GM12878 (cell line): ENCODE data around the gene EXPH5. TPM values are rescaled to one million over a fixed set of nuclear protein-coding genes. Genes with fewer than 3 reads are reported as not detected.

Source experiments
- ATAC-seq: fragments of 200-7000 bp; cut with Tn5 transposase; 3 replicates; pipeline ENCODE4 v1.9.1; 2020; ENCODE audit warnings: mild to moderate bottlenecking, moderate library complexity
- BruUV-seq: library from RNA; stranded (reverse); fragments of 400-500 nt; replicated peaks from 2 replicates; lab custom pipeline; 2021; lab: Mats Ljungman, UMichigan
- CTCF ChIA-PET: fragments of 300-600 bp; sonication (Branson Sonifier 250); formaldehyde crosslinking; extraction: SDS; loops from one replicate; lab custom pipeline; 2021; ENCODE audit warnings: inconsistent platforms; lab: Yijun Ruan, JAX
- POLR2A ChIA-PET: fragments of 350-600 bp; formaldehyde crosslinking; extraction: SDS; loops from one replicate; lab custom pipeline; 2021; ENCODE audit warnings: inconsistent platforms; lab: Charles Lee
- RAD21 ChIA-PET: fragments of 300-600 bp; sonication (Branson Sonifier 250); formaldehyde crosslinking; loops from one replicate; lab custom pipeline; 2023; ENCODE audit warnings: antibody characterized with exemption; ENCODE audit not compliant: unreplicated experiment; lab: Charles Lee
- SMC1A ChIA-PET: fragments of 300-600 bp; sonication (Branson Sonifier 250); formaldehyde crosslinking; loops from one replicate; lab custom pipeline; 2023; ENCODE audit not compliant: unreplicated experiment, uncharacterized antibody; lab: Charles Lee
- DNase-seq: peaks from one replicate; pipeline ENCODE4 v3.0.0-alpha.2; 2011; ENCODE audit warnings: low read depth, low spot score
- FAIRE-seq: peaks from 3 replicates; lab custom pipeline; 2011; peaks lifted over from hg19 to GRCh38; lab: Jason Lieb, UNC
- H2AFZ ChIP-seq: 2 replicates; pipeline ENCODE4 v1.6.0; 2011; ENCODE audit warnings: low read depth, low read length, control low read depth; ENCODE audit not compliant: control insufficient read depth
- H3K27ac ChIP-seq: 2 replicates; pipeline ENCODE4 v1.5.1; 2011; ENCODE audit warnings: control low read depth; ENCODE audit not compliant: control insufficient read depth, insufficient read depth
- H3K27me3 ChIP-seq, 2 experiments: replicated peaks in 1 of 2; 2 replicates each; pipeline versions ENCODE4 v1.6.0 to v1.6.1; 2011; ENCODE audit warnings: low read length in 1 of 2; ENCODE audit not compliant: control insufficient read depth in 2 of 2, insufficient read depth in 2 of 2
- H3K36me3 ChIP-seq, 2 experiments: 2 replicates each; pipeline ENCODE4 v1.5.1; 2011; ENCODE audit warnings: low read length in 1 of 2; ENCODE audit not compliant: control insufficient read depth in 2 of 2, insufficient read depth in 2 of 2
- H3K4me1 ChIP-seq: 2 replicates; pipeline ENCODE4 v1.6.1; 2011; ENCODE audit warnings: mild to moderate bottlenecking, low read length, moderate library complexity, mixed read lengths; ENCODE audit not compliant: control insufficient read depth, insufficient read depth
- H3K4me2 ChIP-seq: 2 replicates; pipeline ENCODE4 v1.6.0; 2011; ENCODE audit warnings: control low read depth; ENCODE audit not compliant: control insufficient read depth, insufficient read depth
- H3K4me3 ChIP-seq: fragments of 200-600 bp; sonication (generic); 2 replicates; pipeline ENCODE4 v1.5.1; 2016
- H3K79me2 ChIP-seq: 2 replicates; pipeline ENCODE4 v1.6.0; 2011; ENCODE audit warnings: low read length; ENCODE audit not compliant: control insufficient read depth, insufficient read depth
- H3K9ac ChIP-seq: 2 replicates; pipeline ENCODE4 v1.8.0; 2011; ENCODE audit warnings: low read length, control low read depth, mixed read lengths; ENCODE audit not compliant: control insufficient read depth, insufficient read depth
- H3K9me3 ChIP-seq: replicated peaks from 3 replicates; pipeline ENCODE4 v1.5.1; 2011; ENCODE audit warnings: mild to moderate bottlenecking, low read length; ENCODE audit not compliant: control insufficient read depth, insufficient read depth
- H4K20me1 ChIP-seq: 2 replicates; pipeline ENCODE4 v1.6.0; 2011; ENCODE audit not compliant: control insufficient read depth, insufficient read depth
- ATF3 ChIP-seq: IDR thresholded peaks from 2 replicates; pipeline ENCODE4 v1.6.1; 2011; ENCODE audit warnings: low read depth, mild to moderate bottlenecking, low read length, moderate library complexity, borderline replicate concordance; ENCODE audit errors: extremely low read depth
- CEBPZ ChIP-seq: fragments of 150-350 bp; IDR thresholded peaks from 2 replicates; pipeline ENCODE4 v1.6.1; 2016; ENCODE audit warnings: low read depth, low read length
- CREM ChIP-seq: IDR thresholded peaks from 2 replicates; pipeline ENCODE4 v1.6.1; 2014; ENCODE audit warnings: antibody characterized with exemption, low read depth
- FOXK2 ChIP-seq: fragments of 450-650 bp; IDR thresholded peaks from 2 replicates; pipeline ENCODE4 v1.6.1; 2017; ENCODE audit warnings: mild to moderate bottlenecking, moderate library complexity
- FOXM1 ChIP-seq: IDR thresholded peaks from 2 replicates; pipeline ENCODE4 v1.6.1; 2012; ENCODE audit warnings: low read depth, mild to moderate bottlenecking, inconsistent platforms, low read length, moderate library complexity
- MTA2 ChIP-seq: fragments of 450-650 bp; IDR thresholded peaks from 2 replicates; pipeline ENCODE4 v1.6.1; 2016; ENCODE audit warnings: low read depth, mild to moderate bottlenecking, moderate library complexity
- NFYB ChIP-seq: IDR thresholded peaks from 2 replicates; pipeline ENCODE4 v1.6.1; 2011; ENCODE audit warnings: low read depth, mild to moderate bottlenecking, low read length, improper control_type of control experiment, moderate library complexity; ENCODE audit not compliant: insufficient read depth
- PKNOX1 ChIP-seq: fragments of 450-650 bp; IDR thresholded peaks from 2 replicates; pipeline ENCODE4 v1.6.1; 2016; ENCODE audit warnings: mild to moderate bottlenecking
- POLR2AphosphoS5 ChIP-seq: IDR thresholded peaks from 2 replicates; pipeline ENCODE4 v1.6.1; 2011; ENCODE audit warnings: mild to moderate bottlenecking, low read length, inconsistent platforms
- SMAD5 ChIP-seq: IDR thresholded peaks from 2 replicates; pipeline ENCODE4 v1.6.1; 2016; ENCODE audit warnings: antibody characterized with exemption, low read depth
- SMC3 ChIP-seq: IDR thresholded peaks from 2 replicates; pipeline ENCODE4 v1.6.1; 2011; ENCODE audit warnings: low read length, improper control_type of control experiment, borderline replicate concordance
- TCF12 ChIP-seq: IDR thresholded peaks from 2 replicates; pipeline ENCODE4 v1.6.1; 2011; ENCODE audit warnings: low read depth, mild to moderate bottlenecking, low read length
- ZNF274 ChIP-seq: IDR thresholded peaks from one replicate; pipeline ENCODE4 v1.8.0; 2011; ENCODE audit not compliant: insufficient read length, insufficient read depth
- WGBS: methylation state at CpG from one replicate; pipeline ENCODE4 v1.1.6; 2016; ENCODE audit warnings: low lambda C conversion rate; ENCODE audit not compliant: insufficient replicate concordance, insufficient coverage; ENCODE audit errors: missing lambda C conversion rate; 5-methylcytosine and 5-hydroxymethylcytosine counted together
- in situ Hi-C: fragments of 300-500 bp; cut with MboI; formaldehyde crosslinking; loops from 9 replicates; pipeline ENCODE4 v1.14.3; 2018; ENCODE audit warnings: mixed read lengths
- intact Hi-C: fragments of 100-400 bp; cut with micrococcal nuclease; formaldehyde crosslinking; loops from one replicate; pipeline ENCODE4 v1.14.2; 2022; ENCODE audit not compliant: unreplicated experiment
- polyA plus RNA-seq, 11 experiments: library from polyadenylated mRNA; depleted of rRNA in 4 of 11; unstranded in 6 of 11; stranded (reverse) in 5 of 11; fragments of >200 nt; fragmentation: Nextera tagmentation in 4 of 11; fragmentation: Illumina TruSeq in 1 of 11; extraction: Ambion mirVana in 4 of 11; extraction: Trizol in 1 of 11; gene quantifications; 1 replicate in 1 of 11; 2 replicates in 10 of 11; pipeline versions ENCODE4 v1.2.1 to v1.2.3, GENCODE V29; 2011 to 2016; ENCODE audit warnings: inconsistent platforms in 2 of 11, missing spikeins in 2 of 11, low read depth in 1 of 11
- total RNA-seq, 4 experiments: library from RNA; depleted of rRNA in 3 of 4; stranded (reverse); fragments of >200 nt in 3 of 4; fragmentation: Illumina TruSeq in 1 of 4; extraction: Trizol in 1 of 4; gene quantifications; 2 replicates each; pipeline versions ENCODE4 v1.2.1 to v1.2.3, GENCODE V29; 2013 to 2021

The EXPH5 gene
- total and polyA plus RNA-seq, 10 of the 15 experiments (the other 5 are each of a cell fraction or from before 2014, with no cell fraction given), result 0.69 to 11.1 (median 4.3) TPM

GRCh38 chr11:108556019-108556418 lies 37.5 kb downstream of the EXPH5 start:
- no TSS peak for BruUV-seq
- Histone ChIP-seq H4K20me1 (no peaks in the 10 kb centered on the region; the same call in 1 of the 2 replicates), H3K4me1 (peaks cover 11% of the 10 kb centered on the region), H3K9ac (no peak overlapping the region), H3K27me3 (no peaks in the 10 kb centered on the region), H2AFZ (no peak overlapping the region), H3K4me3 (no peak overlapping the region)
- RAD21 ChIA-PET, result interaction anchor here (6.1 kb wide), 1 partner anchor 34 kb away, joined by 38 read pairs; no protein-coding TSS in a partner anchor
- POLR2A ChIA-PET, result interaction anchor here (1.9 kb wide), 2 partner anchors 18 to 65 kb away, joined by 4 to 5 read pairs; no protein-coding TSS in a partner anchor
- intact Hi-C loops, result no loop called here
- in situ Hi-C loops, result no loop called here
- ATAC-seq (no peak), FAIRE-seq (no peak)
- SMC1A ChIA-PET, result interaction anchor here (0.9 to 5.0 kb wide), 3 partner anchors 33 to 66 kb away, joined by 3 to 35 read pairs (median 3); no protein-coding TSS in a partner anchor
- 100% methylated on average over 2 of the region's 2 CpGs for WGBS
- TF ChIP-seq SMC3 (no peak), ATF3 (no peak), CEBPZ (no peak), ZNF274 (no peak), FOXK2 (no peak), CREM (no peak), FOXM1 (no peak), NFYB (no peak), POLR2AphosphoS5 (no peak), SMAD5 (no peak), TCF12 (no peak), PKNOX1 (no peak), MTA2 (no peak)
- TF ChIP-seq, all 136 proteins: peak for 0
- H3K79me2 ChIP-seq, result no peaks in the 10 kb centered on the region
- no peak overlapping the region for H3K27ac ChIP-seq
- CTCF ChIA-PET, result interaction anchor here (1.4 to 2.0 kb wide), 2 partner anchors 10 to 89 kb away, joined by 3 to 4 read pairs; no protein-coding TSS in a partner anchor
- H3K9me3 ChIP-seq, result no peaks in the 10 kb centered on the region
- DNase-seq, result no peak
- H3K4me2 ChIP-seq, result no peak overlapping the region
- no peaks in the 10 kb centered on the region for H3K36me3 ChIP-seq
